ENCODE data around the gene GPAM. TPM values are rescaled to one million over a fixed set of nuclear protein-coding genes. Genes with fewer than 3 reads are reported as not detected.

GPAM gene
- total RNA-seq, 2 donors from 2014 or later: 7.7 to 8.7 TPM

GRCh38 chr10:112208997-112209396 lies 25.4 kb upstream of the GPAM start:
- no peak for DNase-seq
- Histone ChIP-seq H3K27me3 (no peaks in the 10 kb centered on the region), H3K9ac (ENCODE audit: low read depth in 2 of 2, low read length in 2 of 2) (no peak overlapping the region), H3K27ac (no peak overlapping the region), H3K9me3 (no peaks in the 10 kb centered on the region), H3K4me1 (no peaks in the 10 kb centered on the region), H3K4me3 (no peak overlapping the region), H3K36me3 (no peaks in the 10 kb centered on the region)
- no peak for TF ChIP-seq CTCF (IDR thresholded peaks at IDR 0.05)
- intact Hi-C loops (cut with DNase I): no loop called here

GRCh38 chr10:112208292-112208691 lies 24.7 kb upstream of the GPAM start:
- H3K9ac ChIP-seq (ENCODE audit: low read depth in 2 of 2, low read length in 2 of 2): no peak overlapping the region
- no peaks in the 10 kb centered on the region for H3K4me1 ChIP-seq
- no peaks in the 10 kb centered on the region for H3K27me3 ChIP-seq
- H3K27ac ChIP-seq: no peak overlapping the region
- TF ChIP-seq CTCF (IDR thresholded peaks at IDR 0.05): no peak
- H3K4me3 ChIP-seq: no peak overlapping the region
- H3K9me3 ChIP-seq: no peaks in the 10 kb centered on the region
- H3K36me3 ChIP-seq: no peaks in the 10 kb centered on the region
- no peak for DNase-seq
- intact Hi-C loops (cut with DNase I): no loop called here

- H3K4me1 ChIP-seq: no peaks in the 10 kb centered on the region
- DNase-seq: no peak
- no peak for TF ChIP-seq CTCF (IDR thresholded peaks at IDR 0.05)
- H3K9ac ChIP-seq (ENCODE audit: low read depth in 2 of 2, low read length in 2 of 2): no peak overlapping the region
- H3K27ac ChIP-seq: no peak overlapping the region
- no peaks in the 10 kb centered on the region for H3K27me3 ChIP-seq
- no peaks in the 10 kb centered on the region for H3K36me3 ChIP-seq
- intact Hi-C loops (cut with DNase I): no loop called here
- no peak overlapping the region for H3K4me3 ChIP-seq
- H3K9me3 ChIP-seq: no peaks in the 10 kb centered on the region
These were observed 19.9 kb upstream of the GPAM start for GRCh38 chr10:112203328-112204076.

- TF ChIP-seq CTCF (IDR thresholded peaks at IDR 0.05): no peak
These were observed 19.1 kb upstream of the GPAM start for GRCh38 chr10:112202561-112203241.

GRCh38 chr10:112202076-112202475 lies 18.5 kb upstream of the GPAM start:
- no peak overlapping the region for H3K9ac ChIP-seq (ENCODE audit: low read depth in 2 of 2, low read length in 2 of 2)
- H3K36me3 ChIP-seq: no peaks in the 10 kb centered on the region
- H3K27me3 ChIP-seq: no peaks in the 10 kb centered on the region
- intact Hi-C loops (cut with DNase I): no loop called here
- H3K27ac ChIP-seq: no peak overlapping the region
- H3K4me1 ChIP-seq: no peaks in the 10 kb centered on the region
- H3K4me3 ChIP-seq: no peak overlapping the region
- no peak for TF ChIP-seq CTCF (IDR thresholded peaks at IDR 0.05)
- no peaks in the 10 kb centered on the region for H3K9me3 ChIP-seq
- DNase-seq: no peak

More at GRCh38 chr10:112202561-112203241, 19.1 kb upstream of the GPAM start:
- Histone ChIP-seq H3K9me3 (no peaks in the 10 kb centered on the region), H3K4me1 (no peaks in the 10 kb centered on the region), H3K36me3 (no peaks in the 10 kb centered on the region), H3K27me3 (no peaks in the 10 kb centered on the region), H3K9ac (ENCODE audit: low read depth in 2 of 2, low read length in 2 of 2) (no peak overlapping the region), H3K27ac (no peak overlapping the region), H3K4me3 (no peak overlapping the region)
- intact Hi-C loops (cut with DNase I): no loop called here
- no peak for DNase-seq
